ENCODE results near the gene SORT1. TPM values are rescaled to one million over a fixed set of nuclear protein-coding genes. Genes with fewer than 3 reads are reported as not detected.

SORT1 gene
- total and polyA plus RNA-seq, 2 of the 13 experiments (the other 11 are each of a cell fraction or from before 2014, with no cell fraction given): 32.4 to 93.0 TPM

DNA sequence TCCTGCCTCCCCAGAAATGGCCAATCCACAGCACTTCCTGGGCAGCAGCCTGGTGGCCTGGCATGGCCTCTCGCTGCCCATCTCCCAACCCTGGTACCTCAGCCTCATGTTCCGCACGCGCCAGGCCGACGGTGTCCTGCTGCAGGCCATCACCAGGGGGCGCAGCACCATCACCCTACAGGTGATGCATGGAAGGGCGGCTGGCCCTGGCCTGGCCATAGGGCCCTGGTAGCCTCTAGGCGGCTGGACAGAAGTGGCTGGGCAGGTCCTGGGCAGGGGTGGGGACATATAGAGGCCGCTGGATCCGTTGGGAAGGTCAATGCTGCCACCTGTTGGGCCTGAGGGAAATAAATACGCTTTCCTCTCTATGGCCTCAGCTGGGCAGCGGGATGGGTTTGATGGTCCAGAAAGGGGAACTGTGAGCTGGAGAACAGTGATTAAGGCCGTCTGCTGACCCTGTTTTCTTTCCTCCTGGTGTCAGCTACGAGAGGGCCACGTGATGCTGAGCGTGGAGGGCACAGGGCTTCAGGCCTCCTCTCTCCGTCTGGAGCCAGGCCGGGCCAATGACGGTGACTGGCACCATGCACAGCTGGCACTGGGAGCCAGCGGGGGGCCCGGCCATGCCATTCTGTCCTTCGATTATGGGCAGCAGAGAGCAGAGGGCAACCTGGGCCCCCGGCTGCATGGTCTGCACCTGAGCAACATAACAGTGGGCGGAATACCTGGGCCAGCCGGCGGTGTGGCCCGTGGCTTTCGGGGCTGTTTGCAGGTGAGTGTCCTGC lies 133.9 kb downstream of the SORT1 start (continued):
- TF ChIP-seq, protein P1, sequence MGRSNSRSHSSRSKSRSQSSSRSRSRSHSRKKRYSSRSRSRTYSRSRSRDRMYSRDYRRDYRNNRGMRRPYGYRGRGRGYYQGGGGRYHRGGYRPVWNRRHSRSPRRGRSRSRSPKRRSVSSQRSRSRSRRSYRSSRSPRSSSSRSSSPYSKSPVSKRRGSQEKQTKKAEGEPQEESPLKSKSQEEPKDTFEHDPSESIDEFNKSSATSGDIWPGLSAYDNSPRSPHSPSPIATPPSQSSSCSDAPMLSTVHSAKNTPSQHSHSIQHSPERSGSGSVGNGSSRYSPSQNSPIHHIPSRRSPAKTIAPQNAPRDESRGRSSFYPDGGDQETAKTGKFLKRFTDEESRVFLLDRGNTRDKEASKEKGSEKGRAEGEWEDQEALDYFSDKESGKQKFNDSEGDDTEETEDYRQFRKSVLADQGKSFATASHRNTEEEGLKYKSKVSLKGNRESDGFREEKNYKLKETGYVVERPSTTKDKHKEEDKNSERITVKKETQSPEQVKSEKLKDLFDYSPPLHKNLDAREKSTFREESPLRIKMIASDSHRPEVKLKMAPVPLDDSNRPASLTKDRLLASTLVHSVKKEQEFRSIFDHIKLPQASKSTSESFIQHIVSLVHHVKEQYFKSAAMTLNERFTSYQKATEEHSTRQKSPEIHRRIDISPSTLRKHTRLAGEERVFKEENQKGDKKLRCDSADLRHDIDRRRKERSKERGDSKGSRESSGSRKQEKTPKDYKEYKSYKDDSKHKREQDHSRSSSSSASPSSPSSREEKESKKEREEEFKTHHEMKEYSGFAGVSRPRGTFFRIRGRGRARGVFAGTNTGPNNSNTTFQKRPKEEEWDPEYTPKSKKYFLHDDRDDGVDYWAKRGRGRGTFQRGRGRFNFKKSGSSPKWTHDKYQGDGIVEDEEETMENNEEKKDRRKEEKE (IDR thresholded peaks at IDR 0.05): no peak
- no peak for TF ChIP-seq RBFOX2 (IDR thresholded peaks at IDR 0.05; ENCODE audit: low read depth, low read length)
- TF ChIP-seq, protein P2, sequence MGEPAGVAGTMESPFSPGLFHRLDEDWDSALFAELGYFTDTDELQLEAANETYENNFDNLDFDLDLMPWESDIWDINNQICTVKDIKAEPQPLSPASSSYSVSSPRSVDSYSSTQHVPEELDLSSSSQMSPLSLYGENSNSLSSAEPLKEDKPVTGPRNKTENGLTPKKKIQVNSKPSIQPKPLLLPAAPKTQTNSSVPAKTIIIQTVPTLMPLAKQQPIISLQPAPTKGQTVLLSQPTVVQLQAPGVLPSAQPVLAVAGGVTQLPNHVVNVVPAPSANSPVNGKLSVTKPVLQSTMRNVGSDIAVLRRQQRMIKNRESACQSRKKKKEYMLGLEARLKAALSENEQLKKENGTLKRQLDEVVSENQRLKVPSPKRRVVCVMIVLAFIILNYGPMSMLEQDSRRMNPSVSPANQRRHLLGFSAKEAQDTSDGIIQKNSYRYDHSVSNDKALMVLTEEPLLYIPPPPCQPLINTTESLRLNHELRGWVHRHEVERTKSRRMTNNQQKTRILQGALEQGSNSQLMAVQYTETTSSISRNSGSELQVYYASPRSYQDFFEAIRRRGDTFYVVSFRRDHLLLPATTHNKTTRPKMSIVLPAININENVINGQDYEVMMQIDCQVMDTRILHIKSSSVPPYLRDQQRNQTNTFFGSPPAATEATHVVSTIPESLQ (CRISPR knock-in tag; conservative IDR thresholded peaks at IDR 0.05): no peak
- TF ChIP-seq TAF1 (CRISPR knock-in tag; IDR thresholded peaks at IDR 0.05): no peak
- peak; percentile 67 for TF ChIP-seq JUN (CRISPR knock-in tag; IDR thresholded peaks at IDR 0.05)
- no peak for TF ChIP-seq HOXA7 (CRISPR knock-in tag; IDR thresholded peaks at IDR 0.05)
- TF ChIP-seq NR2F2 (IDR thresholded peaks at IDR 0.05; ENCODE audit: borderline replicate concordance, low read depth): no peak
- no peak; the same call in 1 of the 2 replicates for TF ChIP-seq ZFP90 (CRISPR knock-in tag; IDR thresholded peaks at IDR 0.05; ENCODE audit: borderline replicate concordance)
- no peak for TF ChIP-seq SRF (IDR thresholded peaks at IDR 0.05; ENCODE audit: low read depth, low read length)
- TF ChIP-seq MTA1 (CRISPR knock-in tag; IDR thresholded peaks at IDR 0.05; ENCODE audit: borderline replicate concordance): peak; percentile 95; the same call in 1 of the 2 replicates
- TF ChIP-seq, protein P3, sequence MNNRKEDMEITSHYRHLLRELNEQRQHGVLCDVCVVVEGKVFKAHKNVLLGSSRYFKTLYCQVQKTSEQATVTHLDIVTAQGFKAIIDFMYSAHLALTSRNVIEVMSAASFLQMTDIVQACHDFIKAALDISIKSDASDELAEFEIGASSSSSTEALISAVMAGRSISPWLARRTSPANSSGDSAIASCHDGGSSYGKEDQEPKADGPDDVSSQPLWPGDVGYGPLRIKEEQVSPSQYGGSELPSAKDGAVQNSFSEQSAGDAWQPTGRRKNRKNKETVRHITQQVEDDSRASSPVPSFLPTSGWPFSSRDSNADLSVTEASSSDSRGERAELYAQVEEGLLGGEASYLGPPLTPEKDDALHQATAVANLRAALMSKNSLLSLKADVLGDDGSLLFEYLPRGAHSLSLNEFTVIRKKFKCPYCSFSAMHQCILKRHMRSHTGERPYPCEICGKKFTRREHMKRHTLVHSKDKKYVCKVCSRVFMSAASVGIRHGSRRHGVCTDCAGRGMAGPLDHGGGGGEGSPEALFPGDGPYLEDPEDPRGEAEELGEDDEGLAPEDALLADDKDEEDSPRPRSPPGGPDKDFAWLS (CRISPR knock-in tag; IDR thresholded peaks at IDR 0.05; ENCODE audit: borderline replicate concordance): no peak
- no peak for TF ChIP-seq SNAPC2 (CRISPR knock-in tag; IDR thresholded peaks at IDR 0.05)
- peak; percentile 90 for TF ChIP-seq RNF2 (conservative IDR thresholded peaks at IDR 0.05; ENCODE audit: low read depth)
- TF ChIP-seq ZNF660 (CRISPR knock-in tag; IDR thresholded peaks at IDR 0.05; ENCODE audit: borderline replicate concordance, low read depth): no peak
- TF ChIP-seq, protein P4, sequence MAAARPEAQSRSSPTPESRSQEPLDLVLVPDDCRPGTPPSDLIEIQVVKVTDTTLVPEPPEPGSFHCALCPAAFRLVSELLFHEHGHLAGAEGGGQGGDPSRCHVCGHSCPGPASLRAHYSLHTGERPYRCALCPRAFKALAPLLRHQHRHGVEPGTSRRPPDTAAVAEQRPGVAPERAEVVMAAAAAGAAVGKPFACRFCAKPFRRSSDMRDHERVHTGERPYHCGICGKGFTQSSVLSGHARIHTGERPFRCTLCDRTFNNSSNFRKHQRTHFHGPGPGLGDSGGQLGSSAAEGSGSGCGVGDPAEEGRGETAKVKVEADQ (CRISPR knock-in tag; IDR thresholded peaks at IDR 0.05; ENCODE audit: borderline replicate concordance): 0 out of 2 replicates have a peak, but pooled peaks have one; percentile 90
- no peak for TF ChIP-seq FOXP1 (IDR thresholded peaks at IDR 0.05)
- TF ChIP-seq FOXP1 (CRISPR knock-in tag; IDR thresholded peaks at IDR 0.05): no peak
- TF ChIP-seq, protein P5, sequence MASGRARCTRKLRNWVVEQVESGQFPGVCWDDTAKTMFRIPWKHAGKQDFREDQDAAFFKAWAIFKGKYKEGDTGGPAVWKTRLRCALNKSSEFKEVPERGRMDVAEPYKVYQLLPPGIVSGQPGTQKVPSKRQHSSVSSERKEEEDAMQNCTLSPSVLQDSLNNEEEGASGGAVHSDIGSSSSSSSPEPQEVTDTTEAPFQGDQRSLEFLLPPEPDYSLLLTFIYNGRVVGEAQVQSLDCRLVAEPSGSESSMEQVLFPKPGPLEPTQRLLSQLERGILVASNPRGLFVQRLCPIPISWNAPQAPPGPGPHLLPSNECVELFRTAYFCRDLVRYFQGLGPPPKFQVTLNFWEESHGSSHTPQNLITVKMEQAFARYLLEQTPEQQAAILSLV (CRISPR knock-in tag; IDR thresholded peaks at IDR 0.05; ENCODE audit: borderline replicate concordance): peak; percentile 91
- TF ChIP-seq ZNF773 (CRISPR knock-in tag; IDR thresholded peaks at IDR 0.05; ENCODE audit: borderline replicate concordance): no peak
- TF ChIP-seq ZNF792 (CRISPR knock-in tag; IDR thresholded peaks at IDR 0.05): 0 out of 2 replicates have a peak, but pooled peaks have one; percentile 55
